K562 (cell line): ENCODE measurements around the gene GMPR. TPM values are rescaled to one million over a fixed set of nuclear protein-coding genes. Genes with fewer than 3 reads are reported as not detected.
"Not testable (repeated sequence)": the region's sequence is repeated elsewhere in the genome, so short reads cannot be mapped to it uniquely, and the experiment has no call there.

ENCODE experiments used
- ATAC-seq: fragments of 200-7000 bp; cut with Tn5 transposase; 3 replicates; pipeline ENCODE4 v1.9.1; 2020; ENCODE audit warnings: moderate library complexity
- BruUV-seq: library from RNA; stranded (reverse); fragments of 400-500 nt; replicated peaks from 2 replicates; lab custom pipeline; 2021; lab: Mats Ljungman, UMichigan
- CTCF ChIA-PET: fragments of 300-600 bp; formaldehyde crosslinking; extraction: SDS; loops from one replicate; lab custom pipeline; 2021; ENCODE audit warnings: low intra/inter-chr PET ratio; lab: Yijun Ruan, JAX
- POLR2A ChIA-PET: fragments of 300-600, 350-650 bp; sonication (Branson Sonifier 250); formaldehyde crosslinking; extraction: SDS; loops from one replicate; lab custom pipeline; 2021; ENCODE audit warnings: antibody characterized with exemption, inconsistent platforms; lab: Yijun Ruan, JAX
- DNase-seq, 4 experiments: peaks; one replicate each; pipeline versions ENCODE4 v3.0.0 to v3.0.0-alpha.2; 2011 to 2018; ENCODE audit warnings: low spot score in 3 of 4, mixed read lengths in 3 of 4; ENCODE audit errors: extremely low read depth in 1 of 4
- FAIRE-seq: peaks from 2 replicates; lab custom pipeline; 2011; peaks lifted over from hg19 to GRCh38; lab: Jason Lieb, UNC
- H2AFZ ChIP-seq: 2 replicates; pipeline ENCODE4 v1.6.0; 2011; ENCODE audit warnings: low read depth, low read length, control low read depth, inconsistent platforms
- H3K27ac ChIP-seq: fragments of 200-600 bp; 3 replicates; pipeline ENCODE4 v1.8.0; 2011; ENCODE audit warnings: low read depth, mild to moderate bottlenecking, control low read depth, inconsistent platforms, low read length, moderate library complexity, mixed read lengths; ENCODE audit errors: extremely low read depth
- H3K27me3 ChIP-seq, 2 experiments: fragments of 300-600 bp in 1 of 2; 2 replicates in 1 of 2; 3 replicates in 1 of 2; pipeline versions ENCODE4 v1.6.0 to v1.8.0; 2011; ENCODE audit warnings: inconsistent platforms in 2 of 2, low read length in 2 of 2, mild to moderate bottlenecking in 1 of 2, mixed read lengths in 1 of 2, moderate library complexity in 1 of 2; ENCODE audit not compliant: control insufficient read depth in 2 of 2, insufficient read depth in 2 of 2
- H3K36me3 ChIP-seq: fragments of 300-600 bp; 3 replicates; pipeline ENCODE4 v1.8.0; 2011; ENCODE audit warnings: mild to moderate bottlenecking, low read length, inconsistent platforms; ENCODE audit not compliant: control insufficient read depth, insufficient read depth
- H3K4me1 ChIP-seq, 2 experiments: fragments of 200-600 bp in 1 of 2; replicated peaks in 1 of 2; 2 replicates in 1 of 2; 3 replicates in 1 of 2; pipeline versions ENCODE4 v1.5.1 to v1.8.0; 2011; ENCODE audit warnings: inconsistent platforms in 2 of 2, low read length in 2 of 2, mild to moderate bottlenecking in 1 of 2, mixed read lengths in 1 of 2, moderate library complexity in 1 of 2; ENCODE audit not compliant: control insufficient read depth in 2 of 2, insufficient read depth in 2 of 2
- H3K4me2 ChIP-seq: 2 replicates; pipeline ENCODE4 v1.6.1; 2011; ENCODE audit warnings: low read length, control low read depth, inconsistent platforms, mixed read lengths; ENCODE audit not compliant: insufficient read depth
- H3K4me3 ChIP-seq: fragments of 200-600 bp; sonication (generic), shearing (Covaris generic); 2 replicates; pipeline ENCODE4 v1.5.1; 2016; ENCODE audit warnings: control low read depth, inconsistent platforms
- H3K79me2 ChIP-seq: fragments of 200-600 bp; 3 replicates; pipeline ENCODE4 v1.8.0; 2011; ENCODE audit warnings: low read length, inconsistent platforms; ENCODE audit not compliant: control insufficient read depth, insufficient read depth
- H3K9ac ChIP-seq, 2 experiments: 2 replicates each; pipeline versions ENCODE4 v1.6.0 to v1.6.1; 2011; ENCODE audit warnings: low read depth in 2 of 2, low read length in 2 of 2, control low read depth in 1 of 2, inconsistent platforms in 1 of 2, mild to moderate bottlenecking in 1 of 2, mixed read lengths in 1 of 2; ENCODE audit not compliant: insufficient read depth in 1 of 2
- H3K9me1 ChIP-seq: one replicate; pipeline ENCODE4 v1.6.0; 2011; ENCODE audit warnings: inconsistent platforms, mild to moderate bottlenecking, low read length, moderate library complexity; ENCODE audit not compliant: control insufficient read depth, insufficient read depth
- H3K9me3 ChIP-seq: replicated peaks from 2 replicates; pipeline ENCODE4 v1.5.1; 2011; ENCODE audit warnings: low read depth, low read length, inconsistent platforms; ENCODE audit not compliant: control insufficient read depth, insufficient read depth
- H4K20me1 ChIP-seq: replicated peaks from 2 replicates; pipeline ENCODE4 v1.6.1; 2011; ENCODE audit warnings: low read length, inconsistent platforms, mixed read lengths; ENCODE audit not compliant: control insufficient read depth, insufficient read depth
- ARID1B ChIP-seq: fragments of 450-650 bp; IDR thresholded peaks from 2 replicates; pipeline ENCODE4 v1.6.1; 2016; ENCODE audit warnings: antibody characterized with exemption, mild to moderate bottlenecking, inconsistent platforms
- CBFA2T2 ChIP-seq: fragments of 450-650 bp; conservative IDR thresholded peaks from 2 replicates; pipeline ENCODE4 v1.6.1; 2017; ENCODE audit warnings: mild to moderate bottlenecking
- CBFA2T3 ChIP-seq: fragments of 450-650 bp; IDR thresholded peaks from 2 replicates; pipeline ENCODE4 v1.6.1; 2017
- CXXC5 ChIP-seq: fragments of 250-450 bp; sonication (Bioruptor Pico); IDR thresholded peaks from 2 replicates; pipeline ENCODE4 v1.8.0; 2022; ENCODE audit warnings: inconsistent platforms, mild to moderate bottlenecking, moderate library complexity
- ELF4 ChIP-seq: fragments of 450-650 bp; formaldehyde crosslinking; IDR thresholded peaks from 2 replicates; pipeline ENCODE4 v1.4.0; 2022; ENCODE audit warnings: missing genetic modification characterization
- HDAC1 ChIP-seq, 2 experiments: fragments of 450-650 bp; IDR thresholded peaks; 2 replicates each; pipeline ENCODE4 v1.6.1; 2016 to 2017; ENCODE audit warnings: inconsistent platforms in 1 of 2, mild to moderate bottlenecking in 1 of 2, moderate library complexity in 1 of 2
- MEIS2 ChIP-seq: fragments of 450-650 bp; IDR thresholded peaks from 2 replicates; pipeline ENCODE4 v1.6.1; 2014; ENCODE audit warnings: mild to moderate bottlenecking; ENCODE audit not compliant: partially characterized antibody
- MTA2 ChIP-seq: fragments of 450-650 bp; IDR thresholded peaks from 2 replicates; pipeline ENCODE4 v1.6.1; 2016; ENCODE audit warnings: low read depth
- NCOR1 ChIP-seq: fragments of 450-650 bp; IDR thresholded peaks from 2 replicates; pipeline ENCODE4 v1.6.1; 2016; ENCODE audit warnings: mild to moderate bottlenecking, moderate library complexity
- SMAD4 ChIP-seq: fragments of 250-450 bp; sonication (Bioruptor Pico); conservative IDR thresholded peaks from 2 replicates; pipeline ENCODE4 v1.8.0; 2021; ENCODE audit warnings: inconsistent platforms, mild to moderate bottlenecking, moderate library complexity
- SMARCA4 ChIP-seq: fragments of 450-650 bp; IDR thresholded peaks from 2 replicates; pipeline ENCODE4 v1.6.1; 2016
- SOX6 ChIP-seq: fragments of 450-650 bp; IDR thresholded peaks from 2 replicates; pipeline ENCODE4 v1.6.1; 2014; ENCODE audit warnings: mild to moderate bottlenecking
- TAL1 ChIP-seq: fragments of 450-650 bp; IDR thresholded peaks from 2 replicates; pipeline ENCODE4 v1.6.1; 2016; ENCODE audit warnings: mild to moderate bottlenecking
- TCF3 ChIP-seq: sonication (generic); formaldehyde crosslinking; IDR thresholded peaks from 2 replicates; pipeline ENCODE4 v1.4.0; 2020; ENCODE audit warnings: mild to moderate bottlenecking, missing genetic modification reagents
- ZEB2 ChIP-seq: fragments of 450-650 bp; IDR thresholded peaks from 2 replicates; pipeline ENCODE4 v1.6.1; 2016
- ZFX ChIP-seq: sonication (generic); formaldehyde crosslinking; IDR thresholded peaks from 2 replicates; pipeline ENCODE4 v1.8.0; 2022; ENCODE audit warnings: mild to moderate bottlenecking, missing genetic modification reagents, moderate library complexity
- WGBS: fragments of 100-300 bp; shearing (Covaris generic); methylation state at CpG from one replicate; pipeline ENCODE4 v1.1.6; 2016; ENCODE audit warnings: low coverage, mixed read lengths; ENCODE audit not compliant: insufficient coverage; ENCODE audit errors: missing lambda C conversion rate; 5-methylcytosine and 5-hydroxymethylcytosine counted together
- in situ Hi-C: fragments of 300-500 bp; cut with MboI; formaldehyde crosslinking; loops from 4 replicates; pipeline ENCODE4 v1.15.0; 2018; ENCODE audit warnings: inconsistent platforms, mixed read lengths
- intact Hi-C: fragments of 100-400 bp; cut with micrococcal nuclease; formaldehyde crosslinking; loops from 2 replicates; pipeline ENCODE4 v1.14.2; 2022
- polyA plus RNA-seq, 8 experiments: library from polyadenylated mRNA; depleted of rRNA in 4 of 8; stranded (reverse) in 5 of 8; unstranded in 3 of 8; fragments of >200 nt; fragmentation: Nextera tagmentation in 2 of 8; fragmentation: Illumina TruSeq in 1 of 8; extraction: Ambion mirVana in 2 of 8; extraction: Trizol in 1 of 8; gene quantifications; 2 replicates each; pipeline versions ENCODE4 v1.2.1 to v1.2.3, GENCODE V29; 2011 to 2014; ENCODE audit warnings: inconsistent platforms in 1 of 8, missing spikeins in 1 of 8
- total RNA-seq, 7 experiments: library from RNA; depleted of rRNA in 6 of 7; stranded (reverse); fragments of >200 nt in 6 of 7; fragmentation: Illumina TruSeq in 2 of 7; extraction: Trizol in 2 of 7; gene quantifications; 2 replicates each; pipeline versions ENCODE4 v1.2.1 to v1.2.3, GENCODE V29; 2011 to 2021; ENCODE audit warnings: low replicate concordance in 1 of 7
- TF ChIP-seq, protein P1 (sequence below), 2 experiments: IDR thresholded peaks in 1 of 2; conservative IDR thresholded peaks in 1 of 2; 2 replicates each; pipeline ENCODE4 v1.6.1; 2016; ENCODE audit warnings: low read depth in 2 of 2, mild to moderate bottlenecking in 1 of 2, missing compliant biosample characterization in 1 of 2, missing genetic modification characterization in 1 of 2, moderate library complexity in 1 of 2
- TF ChIP-seq, protein P2 (sequence below): fragments of 450-650 bp; IDR thresholded peaks from 2 replicates; pipeline ENCODE4 v1.6.1; 2016
- TF ChIP-seq, protein P3 (sequence below), 2 experiments: fragments of 450-650 bp; IDR thresholded peaks; 2 replicates each; pipeline ENCODE4 v1.6.1; 2016

GMPR gene
- total and polyA plus RNA-seq, 9 of the 15 experiments (the other 6 are each of a cell fraction or from before 2014, with no cell fraction given) = 34.6 to 83.7 (median 49.8) TPM

DNA sequence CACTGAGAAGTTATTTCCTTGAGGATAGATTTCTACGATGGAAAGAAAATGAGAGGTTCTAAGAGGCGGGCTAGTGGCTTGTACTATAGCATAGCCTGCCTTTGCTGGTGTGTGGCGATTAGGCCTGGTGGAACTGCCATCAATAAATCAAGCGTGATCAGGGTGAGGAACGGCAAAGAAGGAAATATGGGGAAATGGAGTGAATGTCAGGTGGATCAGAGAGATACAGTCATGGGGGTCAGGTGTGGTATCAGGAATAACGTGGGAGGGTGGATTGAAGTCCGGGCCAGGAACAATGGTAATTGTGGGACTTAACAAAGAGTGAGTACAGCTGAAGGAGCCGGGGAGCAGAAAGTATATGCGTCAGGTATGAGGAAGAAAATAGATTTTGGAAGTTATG lies 22.2 kb downstream of the GMPR start:
- H3K27me3 ChIP-seq, H2AFZ ChIP-seq, ATAC-seq, BruUV-seq, DNase-seq, intact Hi-C loops, in situ Hi-C loops, H3K9me3 ChIP-seq, FAIRE-seq, H3K9ac ChIP-seq, H3K9me1 ChIP-seq, H3K4me3 ChIP-seq, H4K20me1 ChIP-seq, POLR2A ChIA-PET, CTCF ChIA-PET: not testable (repeated sequence)
- Histone ChIP-seq H3K79me2 (peaks cover 25% of the 10 kb centered on the region), H3K27ac (peak overlapping the region; percentile 41; the same call in 1 of the 3 replicates), H3K4me1 (peaks cover 17 to 26% of the 10 kb centered on the region in 2 experiments; a peak in 4 of 5 replicates), H3K4me2 (peak overlapping the region; percentile 33; the same call in 1 of the 2 replicates), H3K36me3 (peaks cover 53% of the 10 kb centered on the region)
- TF ChIP-seq CBFA2T2 (peak; percentile 62), ARID1B (peak; percentile 84), SOX6 (0 out of 2 replicates have a peak, but pooled peaks have one; percentile 31), SMAD4 (CRISPR knock-in tag) (0 out of 2 replicates have a peak, but pooled peaks have one; percentile 12), CXXC5 (CRISPR knock-in tag) (peak; percentile 33; the same call in 1 of the 2 replicates), TCF3 (CRISPR knock-in tag) (peak; percentile 65), ZFX (peak; percentile 40; the same call in 1 of the 2 replicates), TAL1 (peak; percentile 68; the same call in 1 of the 2 replicates), CBFA2T3 (peak; percentile 73), HDAC1 (IDR thresholded peaks at IDR 0.05) (0 out of 4 replicates have a peak, but pooled peaks of 1 of the 2 experiments have one; percentile 42), MTA2 (peak; percentile 53), ELF4 (CRISPR knock-in tag) (peak; percentile 34; the same call in 1 of the 2 replicates), NCOR1 (peak; percentile 64), ZEB2 (0 out of 2 replicates have a peak, but pooled peaks have one; percentile 17), SMARCA4 (peak; percentile 57), MEIS2 (peak; percentile 81)
- TF ChIP-seq, protein P1, sequence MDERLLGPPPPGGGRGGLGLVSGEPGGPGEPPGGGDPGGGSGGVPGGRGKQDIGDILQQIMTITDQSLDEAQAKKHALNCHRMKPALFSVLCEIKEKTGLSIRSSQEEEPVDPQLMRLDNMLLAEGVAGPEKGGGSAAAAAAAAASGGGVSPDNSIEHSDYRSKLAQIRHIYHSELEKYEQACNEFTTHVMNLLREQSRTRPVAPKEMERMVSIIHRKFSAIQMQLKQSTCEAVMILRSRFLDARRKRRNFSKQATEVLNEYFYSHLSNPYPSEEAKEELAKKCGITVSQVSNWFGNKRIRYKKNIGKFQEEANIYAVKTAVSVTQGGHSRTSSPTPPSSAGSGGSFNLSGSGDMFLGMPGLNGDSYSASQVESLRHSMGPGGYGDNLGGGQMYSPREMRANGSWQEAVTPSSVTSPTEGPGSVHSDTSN (CRISPR knock-in tag; IDR thresholded peaks at IDR 0.05; ENCODE audit: low read depth) = not testable (repeated sequence)
- TF ChIP-seq, protein P1 (tag; conservative IDR thresholded peaks at IDR 0.05; ENCODE audit: low read depth) = peak; percentile 88
- TF ChIP-seq, protein P2, sequence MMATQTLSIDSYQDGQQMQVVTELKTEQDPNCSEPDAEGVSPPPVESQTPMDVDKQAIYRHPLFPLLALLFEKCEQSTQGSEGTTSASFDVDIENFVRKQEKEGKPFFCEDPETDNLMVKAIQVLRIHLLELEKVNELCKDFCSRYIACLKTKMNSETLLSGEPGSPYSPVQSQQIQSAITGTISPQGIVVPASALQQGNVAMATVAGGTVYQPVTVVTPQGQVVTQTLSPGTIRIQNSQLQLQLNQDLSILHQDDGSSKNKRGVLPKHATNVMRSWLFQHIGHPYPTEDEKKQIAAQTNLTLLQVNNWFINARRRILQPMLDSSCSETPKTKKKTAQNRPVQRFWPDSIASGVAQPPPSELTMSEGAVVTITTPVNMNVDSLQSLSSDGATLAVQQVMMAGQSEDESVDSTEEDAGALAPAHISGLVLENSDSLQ = peak; percentile 81
- TF ChIP-seq, protein P3, sequence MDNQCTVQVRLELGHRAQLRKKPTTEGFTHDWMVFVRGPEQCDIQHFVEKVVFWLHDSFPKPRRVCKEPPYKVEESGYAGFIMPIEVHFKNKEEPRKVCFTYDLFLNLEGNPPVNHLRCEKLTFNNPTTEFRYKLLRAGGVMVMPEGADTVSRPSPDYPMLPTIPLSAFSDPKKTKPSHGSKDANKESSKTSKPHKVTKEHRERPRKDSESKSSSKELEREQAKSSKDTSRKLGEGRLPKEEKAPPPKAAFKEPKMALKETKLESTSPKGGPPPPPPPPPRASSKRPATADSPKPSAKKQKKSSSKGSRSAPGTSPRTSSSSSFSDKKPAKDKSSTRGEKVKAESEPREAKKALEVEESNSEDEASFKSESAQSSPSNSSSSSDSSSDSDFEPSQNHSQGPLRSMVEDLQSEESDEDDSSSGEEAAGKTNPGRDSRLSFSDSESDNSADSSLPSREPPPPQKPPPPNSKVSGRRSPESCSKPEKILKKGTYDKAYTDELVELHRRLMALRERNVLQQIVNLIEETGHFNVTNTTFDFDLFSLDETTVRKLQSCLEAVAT (IDR thresholded peaks at IDR 0.05) = 0 out of 4 replicates have a peak, but pooled peaks of 1 of the 2 experiments have one; percentile 35
- WGBS = 15% methylated on average over 4 of the region's 9 CpGs
